GM12878 (cell line): Measurements from ENCODE around the gene DHRS9. TPM values are rescaled to one million over a fixed set of nuclear protein-coding genes. Genes with fewer than 3 reads are reported as not detected.

ENCODE experiments used
- ATAC-seq: fragments of 200-7000 bp; cut with Tn5 transposase; 3 replicates; pipeline ENCODE4 v1.9.1; 2020; ENCODE audit warnings: mild to moderate bottlenecking, moderate library complexity
- BruUV-seq: library from RNA; stranded (reverse); fragments of 400-500 nt; replicated peaks from 2 replicates; lab custom pipeline; 2021; lab: Mats Ljungman, UMichigan
- CTCF ChIA-PET: fragments of 300-600 bp; sonication (Branson Sonifier 250); formaldehyde crosslinking; extraction: SDS; loops from one replicate; lab custom pipeline; 2021; ENCODE audit warnings: inconsistent platforms; lab: Yijun Ruan, JAX
- POLR2A ChIA-PET: fragments of 350-600 bp; formaldehyde crosslinking; extraction: SDS; loops from one replicate; lab custom pipeline; 2021; ENCODE audit warnings: inconsistent platforms; lab: Charles Lee
- RAD21 ChIA-PET: fragments of 300-600 bp; sonication (Branson Sonifier 250); formaldehyde crosslinking; loops from one replicate; lab custom pipeline; 2023; ENCODE audit warnings: antibody characterized with exemption; ENCODE audit not compliant: unreplicated experiment; lab: Charles Lee
- SMC1A ChIA-PET: fragments of 300-600 bp; sonication (Branson Sonifier 250); formaldehyde crosslinking; loops from one replicate; lab custom pipeline; 2023; ENCODE audit not compliant: unreplicated experiment, uncharacterized antibody; lab: Charles Lee
- DNase-seq: peaks from one replicate; pipeline ENCODE4 v3.0.0-alpha.2; 2011; ENCODE audit warnings: low read depth, low spot score
- FAIRE-seq: peaks from 3 replicates; lab custom pipeline; 2011; peaks lifted over from hg19 to GRCh38; lab: Jason Lieb, UNC
- H2AFZ ChIP-seq: 2 replicates; pipeline ENCODE4 v1.6.0; 2011; ENCODE audit warnings: low read depth, low read length, control low read depth; ENCODE audit not compliant: control insufficient read depth
- H3K27ac ChIP-seq: 2 replicates; pipeline ENCODE4 v1.5.1; 2011; ENCODE audit warnings: control low read depth; ENCODE audit not compliant: control insufficient read depth, insufficient read depth
- H3K27me3 ChIP-seq, 2 experiments: replicated peaks in 1 of 2; 2 replicates each; pipeline versions ENCODE4 v1.6.0 to v1.6.1; 2011; ENCODE audit warnings: low read length in 1 of 2; ENCODE audit not compliant: control insufficient read depth in 2 of 2, insufficient read depth in 2 of 2
- H3K36me3 ChIP-seq, 2 experiments: 2 replicates each; pipeline ENCODE4 v1.5.1; 2011; ENCODE audit warnings: low read length in 1 of 2; ENCODE audit not compliant: control insufficient read depth in 2 of 2, insufficient read depth in 2 of 2
- H3K4me1 ChIP-seq: 2 replicates; pipeline ENCODE4 v1.6.1; 2011; ENCODE audit warnings: mild to moderate bottlenecking, low read length, moderate library complexity, mixed read lengths; ENCODE audit not compliant: control insufficient read depth, insufficient read depth
- H3K4me2 ChIP-seq: 2 replicates; pipeline ENCODE4 v1.6.0; 2011; ENCODE audit warnings: control low read depth; ENCODE audit not compliant: control insufficient read depth, insufficient read depth
- H3K4me3 ChIP-seq: fragments of 200-600 bp; sonication (generic); 2 replicates; pipeline ENCODE4 v1.5.1; 2016
- H3K79me2 ChIP-seq: 2 replicates; pipeline ENCODE4 v1.6.0; 2011; ENCODE audit warnings: low read length; ENCODE audit not compliant: control insufficient read depth, insufficient read depth
- H3K9ac ChIP-seq: 2 replicates; pipeline ENCODE4 v1.8.0; 2011; ENCODE audit warnings: low read length, control low read depth, mixed read lengths; ENCODE audit not compliant: control insufficient read depth, insufficient read depth
- H3K9me3 ChIP-seq: replicated peaks from 3 replicates; pipeline ENCODE4 v1.5.1; 2011; ENCODE audit warnings: mild to moderate bottlenecking, low read length; ENCODE audit not compliant: control insufficient read depth, insufficient read depth
- H4K20me1 ChIP-seq: 2 replicates; pipeline ENCODE4 v1.6.0; 2011; ENCODE audit not compliant: control insufficient read depth, insufficient read depth
- BMI1 ChIP-seq: fragments of 450-650 bp; IDR thresholded peaks from 2 replicates; pipeline ENCODE4 v1.6.1; 2016; ENCODE audit warnings: mild to moderate bottlenecking, moderate library complexity, borderline replicate concordance
- DPF2 ChIP-seq: fragments of 450-650 bp; IDR thresholded peaks from 2 replicates; pipeline ENCODE4 v1.6.1; 2017; ENCODE audit warnings: mild to moderate bottlenecking
- EED ChIP-seq: sonication (generic); IDR thresholded peaks from 2 replicates; pipeline ENCODE4 v1.6.1; 2016; ENCODE audit warnings: antibody characterized with exemption, low read depth
- GATAD2B ChIP-seq: fragments of 450-650 bp; conservative IDR thresholded peaks from 2 replicates; pipeline ENCODE4 v1.6.1; 2017; ENCODE audit warnings: low read depth, mild to moderate bottlenecking, moderate library complexity
- NFYB ChIP-seq: IDR thresholded peaks from 2 replicates; pipeline ENCODE4 v1.6.1; 2011; ENCODE audit warnings: low read depth, mild to moderate bottlenecking, low read length, improper control_type of control experiment, moderate library complexity; ENCODE audit not compliant: insufficient read depth
- POLR2A ChIP-seq: IDR thresholded peaks from 2 replicates; pipeline ENCODE4 v1.6.1; 2011; ENCODE audit warnings: low read depth, mild to moderate bottlenecking, low read length
- POLR2AphosphoS2 ChIP-seq: IDR thresholded peaks from 2 replicates; pipeline ENCODE4 v1.6.1; 2011; ENCODE audit warnings: low read depth, mild to moderate bottlenecking, low read length, improper control_type of control experiment, moderate library complexity
- RFX5 ChIP-seq: IDR thresholded peaks from 2 replicates; pipeline ENCODE4 v1.6.1; 2011; ENCODE audit warnings: low read depth, low read length, improper control_type of control experiment
- RUNX3 ChIP-seq: IDR thresholded peaks from 2 replicates; pipeline ENCODE4 v1.6.1; 2012; ENCODE audit warnings: low read length, inconsistent platforms
- SIN3A ChIP-seq: IDR thresholded peaks from 2 replicates; pipeline ENCODE4 v1.6.1; 2012; ENCODE audit warnings: low read depth, low read length, improper control_type of control experiment
- SMC3 ChIP-seq: IDR thresholded peaks from 2 replicates; pipeline ENCODE4 v1.6.1; 2011; ENCODE audit warnings: low read length, improper control_type of control experiment, borderline replicate concordance
- SREBF2 ChIP-seq: IDR thresholded peaks from 2 replicates; pipeline ENCODE4 v1.6.1; 2012; ENCODE audit warnings: mild to moderate bottlenecking, low read length
- SRF ChIP-seq, 2 experiments: IDR thresholded peaks; 2 replicates each; pipeline ENCODE4 v1.6.1; 2011; ENCODE audit warnings: low read depth in 2 of 2, low read length in 2 of 2, mild to moderate bottlenecking in 1 of 2, moderate library complexity in 1 of 2
- WGBS: methylation state at CpG from one replicate; pipeline ENCODE4 v1.1.6; 2016; ENCODE audit warnings: low lambda C conversion rate; ENCODE audit not compliant: insufficient replicate concordance, insufficient coverage; ENCODE audit errors: missing lambda C conversion rate; 5-methylcytosine and 5-hydroxymethylcytosine counted together
- in situ Hi-C: fragments of 300-500 bp; cut with MboI; formaldehyde crosslinking; loops from 9 replicates; pipeline ENCODE4 v1.14.3; 2018; ENCODE audit warnings: mixed read lengths
- intact Hi-C: fragments of 100-400 bp; cut with micrococcal nuclease; formaldehyde crosslinking; loops from one replicate; pipeline ENCODE4 v1.14.2; 2022; ENCODE audit not compliant: unreplicated experiment
- polyA plus RNA-seq, 11 experiments: library from polyadenylated mRNA; depleted of rRNA in 4 of 11; unstranded in 6 of 11; stranded (reverse) in 5 of 11; fragments of >200 nt; fragmentation: Nextera tagmentation in 4 of 11; fragmentation: Illumina TruSeq in 1 of 11; extraction: Ambion mirVana in 4 of 11; extraction: Trizol in 1 of 11; gene quantifications; 1 replicate in 1 of 11; 2 replicates in 10 of 11; pipeline versions ENCODE4 v1.2.1 to v1.2.3, GENCODE V29; 2011 to 2016; ENCODE audit warnings: inconsistent platforms in 2 of 11, missing spikeins in 2 of 11, low read depth in 1 of 11
- total RNA-seq, 4 experiments: library from RNA; depleted of rRNA in 3 of 4; stranded (reverse); fragments of >200 nt in 3 of 4; fragmentation: Illumina TruSeq in 1 of 4; extraction: Trizol in 1 of 4; gene quantifications; 2 replicates each; pipeline versions ENCODE4 v1.2.1 to v1.2.3, GENCODE V29; 2013 to 2021
- TF ChIP-seq, protein P1 (sequence below): IDR thresholded peaks from 2 replicates; pipeline ENCODE4 v1.6.1; 2012; ENCODE audit warnings: low read depth, low read length, improper control_type of control experiment
- TF ChIP-seq, protein P2 (sequence below): fragments of 450-650 bp; IDR thresholded peaks from 2 replicates; pipeline ENCODE4 v1.6.1; 2017; ENCODE audit warnings: borderline replicate concordance
- TF ChIP-seq, protein P3 (sequence below): IDR thresholded peaks from 2 replicates; pipeline ENCODE4 v1.6.1; 2011; ENCODE audit warnings: low read depth, low read length, improper control_type of control experiment, borderline replicate concordance
- TF ChIP-seq, protein P4 (sequence below): fragments of 450-650 bp; formaldehyde crosslinking; IDR thresholded peaks from 2 replicates; pipeline ENCODE4 v1.5.0; 2022; ENCODE audit warnings: mild to moderate bottlenecking, missing genetic modification characterization

DHRS9 gene
- total and polyA plus RNA-seq, 10 of the 15 experiments (the other 5 are each of a cell fraction or from before 2014, with no cell fraction given) = 0.09 to 0.34 (median 0.13) TPM; not detected in 5

DNA sequence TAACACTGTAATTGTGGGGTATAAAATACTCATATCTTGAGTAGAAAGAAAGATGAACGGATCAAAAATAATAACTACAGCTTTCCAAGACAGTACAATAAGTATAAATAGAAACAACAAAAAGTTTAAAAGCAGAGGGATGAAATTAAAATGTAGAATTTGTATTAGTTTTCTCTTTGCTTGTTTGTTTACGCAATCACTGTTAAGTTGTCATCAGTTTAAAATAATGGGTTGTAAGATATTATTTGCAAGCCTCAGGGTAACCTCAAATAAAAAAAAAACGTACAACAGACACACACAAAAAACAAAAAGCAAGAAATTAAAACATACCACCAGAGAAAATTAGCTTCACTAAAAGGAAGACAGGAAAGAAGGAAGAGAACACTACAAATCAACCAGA is 20.2 kb upstream of the DHRS9 start (continued):
- TF ChIP-seq NFYB (no peak), SRF (IDR thresholded peaks at IDR 0.05; ENCODE audit: low read depth in 2 of 2, low read length in 2 of 2) (no peak), SMC3 (no peak), POLR2A (no peak), EED (no peak), BMI1 (no peak), POLR2AphosphoS2 (no peak)
- TF ChIP-seq, protein P1, sequence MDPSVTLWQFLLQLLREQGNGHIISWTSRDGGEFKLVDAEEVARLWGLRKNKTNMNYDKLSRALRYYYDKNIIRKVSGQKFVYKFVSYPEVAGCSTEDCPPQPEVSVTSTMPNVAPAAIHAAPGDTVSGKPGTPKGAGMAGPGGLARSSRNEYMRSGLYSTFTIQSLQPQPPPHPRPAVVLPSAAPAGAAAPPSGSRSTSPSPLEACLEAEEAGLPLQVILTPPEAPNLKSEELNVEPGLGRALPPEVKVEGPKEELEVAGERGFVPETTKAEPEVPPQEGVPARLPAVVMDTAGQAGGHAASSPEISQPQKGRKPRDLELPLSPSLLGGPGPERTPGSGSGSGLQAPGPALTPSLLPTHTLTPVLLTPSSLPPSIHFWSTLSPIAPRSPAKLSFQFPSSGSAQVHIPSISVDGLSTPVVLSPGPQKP = no peak
- TF ChIP-seq, protein P2, sequence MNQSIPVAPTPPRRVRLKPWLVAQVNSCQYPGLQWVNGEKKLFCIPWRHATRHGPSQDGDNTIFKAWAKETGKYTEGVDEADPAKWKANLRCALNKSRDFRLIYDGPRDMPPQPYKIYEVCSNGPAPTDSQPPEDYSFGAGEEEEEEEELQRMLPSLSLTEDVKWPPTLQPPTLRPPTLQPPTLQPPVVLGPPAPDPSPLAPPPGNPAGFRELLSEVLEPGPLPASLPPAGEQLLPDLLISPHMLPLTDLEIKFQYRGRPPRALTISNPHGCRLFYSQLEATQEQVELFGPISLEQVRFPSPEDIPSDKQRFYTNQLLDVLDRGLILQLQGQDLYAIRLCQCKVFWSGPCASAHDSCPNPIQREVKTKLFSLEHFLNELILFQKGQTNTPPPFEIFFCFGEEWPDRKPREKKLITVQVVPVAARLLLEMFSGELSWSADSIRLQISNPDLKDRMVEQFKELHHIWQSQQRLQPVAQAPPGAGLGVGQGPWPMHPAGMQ = no peak

DNA sequence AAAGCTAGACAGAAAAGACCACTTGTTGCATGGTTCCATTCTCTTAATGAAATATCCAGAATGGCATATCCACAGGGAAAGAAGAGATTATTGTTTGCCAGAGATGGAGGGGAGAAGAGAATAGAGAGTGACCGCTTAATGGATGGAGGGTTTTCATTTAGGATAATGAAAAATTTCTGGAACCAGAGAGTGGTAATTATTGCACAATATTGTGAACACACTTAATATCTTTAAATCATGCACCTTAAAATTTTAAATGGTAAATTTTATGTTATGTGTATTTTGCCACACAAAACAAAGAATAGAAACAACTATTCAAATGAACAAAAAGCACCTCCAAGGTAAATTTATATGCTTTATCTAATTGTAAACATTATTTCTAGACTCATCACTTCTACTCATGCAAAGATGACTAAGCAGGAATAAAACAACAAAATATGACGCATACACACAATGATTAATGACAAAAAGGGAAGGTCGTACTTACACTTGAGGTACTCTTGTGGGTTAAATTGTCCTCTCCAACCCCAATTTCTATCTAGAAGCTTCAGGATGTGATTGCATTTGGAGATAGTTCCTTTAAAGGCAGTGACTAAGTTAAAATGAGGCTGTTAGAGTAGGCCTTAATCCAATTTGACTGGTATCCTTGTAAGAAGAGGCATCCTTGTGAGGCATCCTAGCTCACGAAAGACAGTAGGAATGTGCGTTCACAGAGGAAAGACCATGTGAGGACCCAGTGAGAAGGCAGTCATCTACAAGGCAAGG is 18.7 kb upstream of the DHRS9 start:
- no peaks in the 10 kb centered on the region for H3K79me2 ChIP-seq
- no peaks in the 10 kb centered on the region for H3K36me3 ChIP-seq
- no TSS peak for BruUV-seq
- H3K27ac ChIP-seq = no peak overlapping the region
- 69% methylated on average over 5 of the region's 5 CpGs for WGBS
- no peaks in the 10 kb centered on the region; the same call in 2 of the 3 replicates for H3K9me3 ChIP-seq
- RAD21 ChIA-PET = no interaction called here
- intact Hi-C loops = no loop called here
- no peak overlapping the region for H3K4me2 ChIP-seq
- SMC1A ChIA-PET = no interaction called here
- no peaks in the 10 kb centered on the region for H3K4me1 ChIP-seq
- FAIRE-seq = no peak
- no peak for DNase-seq
- in situ Hi-C loops = no loop called here
- POLR2A ChIA-PET = no interaction called here
- H4K20me1 ChIP-seq = no peaks in the 10 kb centered on the region
- H3K9ac ChIP-seq = no peak overlapping the region
- H3K4me3 ChIP-seq = no peak overlapping the region
- no peak for ATAC-seq
- no peaks in the 10 kb centered on the region for H3K27me3 ChIP-seq
- CTCF ChIA-PET = no interaction called here
- no peak overlapping the region for H2AFZ ChIP-seq
- TF ChIP-seq RUNX3 (no peak), GATAD2B (no peak), RFX5 (no peak), SIN3A (no peak), DPF2 (no peak), SREBF2 (no peak)
- TF ChIP-seq, protein P3, sequence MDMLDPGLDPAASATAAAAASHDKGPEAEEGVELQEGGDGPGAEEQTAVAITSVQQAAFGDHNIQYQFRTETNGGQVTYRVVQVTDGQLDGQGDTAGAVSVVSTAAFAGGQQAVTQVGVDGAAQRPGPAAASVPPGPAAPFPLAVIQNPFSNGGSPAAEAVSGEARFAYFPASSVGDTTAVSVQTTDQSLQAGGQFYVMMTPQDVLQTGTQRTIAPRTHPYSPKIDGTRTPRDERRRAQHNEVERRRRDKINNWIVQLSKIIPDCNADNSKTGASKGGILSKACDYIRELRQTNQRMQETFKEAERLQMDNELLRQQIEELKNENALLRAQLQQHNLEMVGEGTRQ = no peak
- TF ChIP-seq, protein P4, sequence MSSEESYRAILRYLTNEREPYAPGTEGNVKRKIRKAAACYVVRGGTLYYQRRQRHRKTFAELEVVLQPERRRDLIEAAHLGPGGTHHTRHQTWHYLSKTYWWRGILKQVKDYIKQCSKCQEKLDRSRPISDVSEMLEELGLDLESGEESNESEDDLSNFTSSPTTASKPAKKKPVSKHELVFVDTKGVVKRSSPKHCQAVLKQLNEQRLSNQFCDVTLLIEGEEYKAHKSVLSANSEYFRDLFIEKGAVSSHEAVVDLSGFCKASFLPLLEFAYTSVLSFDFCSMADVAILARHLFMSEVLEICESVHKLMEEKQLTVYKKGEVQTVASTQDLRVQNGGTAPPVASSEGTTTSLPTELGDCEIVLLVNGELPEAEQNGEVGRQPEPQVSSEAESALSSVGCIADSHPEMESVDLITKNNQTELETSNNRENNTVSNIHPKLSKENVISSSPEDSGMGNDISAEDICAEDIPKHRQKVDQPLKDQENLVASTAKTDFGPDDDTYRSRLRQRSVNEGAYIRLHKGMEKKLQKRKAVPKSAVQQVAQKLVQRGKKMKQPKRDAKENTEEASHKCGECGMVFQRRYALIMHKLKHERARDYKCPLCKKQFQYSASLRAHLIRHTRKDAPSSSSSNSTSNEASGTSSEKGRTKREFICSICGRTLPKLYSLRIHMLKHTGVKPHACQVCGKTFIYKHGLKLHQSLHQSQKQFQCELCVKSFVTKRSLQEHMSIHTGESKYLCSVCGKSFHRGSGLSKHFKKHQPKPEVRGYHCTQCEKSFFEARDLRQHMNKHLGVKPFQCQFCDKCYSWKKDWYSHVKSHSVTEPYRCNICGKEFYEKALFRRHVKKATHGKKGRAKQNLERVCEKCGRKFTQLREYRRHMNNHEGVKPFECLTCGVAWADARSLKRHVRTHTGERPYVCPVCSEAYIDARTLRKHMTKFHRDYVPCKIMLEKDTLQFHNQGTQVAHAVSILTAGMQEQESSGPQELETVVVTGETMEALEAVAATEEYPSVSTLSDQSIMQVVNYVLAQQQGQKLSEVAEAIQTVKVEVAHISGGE (CRISPR knock-in tag) = no peak
